Endothelial cell of hepatic sinusoid (primary cell): ENCODE data around the gene ATG4B.
"Not testable (repeated sequence)": the region's sequence is repeated elsewhere in the genome, so short reads cannot be mapped to it uniquely, and the experiment has no call there.

ENCODE experiments used
- in situ Hi-C: cut with HindIII; loops from 2 replicates; pipeline ENCODE4 v1.10.0; 2017; ENCODE audit warnings: low sequenced_read_pairs

ATG4B gene

DNA sequence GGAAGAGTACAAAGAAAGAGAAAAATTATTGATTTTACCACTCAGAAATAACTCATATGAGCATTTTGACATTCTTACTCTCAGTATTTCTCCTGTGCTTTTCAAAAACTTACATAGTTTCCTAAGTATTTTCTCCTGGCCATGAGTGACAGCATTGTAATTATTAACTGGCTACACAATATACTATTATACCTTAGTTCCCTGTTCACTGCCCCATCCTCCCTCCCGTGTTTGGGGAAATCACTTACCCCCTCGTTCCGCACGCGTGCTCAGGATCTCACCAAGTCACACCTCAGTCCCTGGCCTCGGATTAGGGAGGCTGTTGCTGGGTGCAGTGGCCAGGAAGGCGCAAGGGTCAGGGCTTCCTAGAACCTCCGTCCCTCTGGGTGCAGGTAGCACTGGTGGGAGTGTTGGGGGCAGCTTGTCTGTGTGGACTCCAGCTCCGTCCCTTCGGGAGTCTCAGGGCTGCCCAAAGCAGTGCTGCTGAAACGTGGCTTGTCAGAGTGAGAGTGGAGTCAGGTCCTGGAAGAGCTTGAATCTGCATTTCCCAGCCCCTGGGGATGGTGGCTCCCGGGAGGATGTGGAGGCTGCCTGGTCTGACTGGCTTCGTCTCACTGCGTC is 23.2 kb downstream of the ATG4B start:
- in situ Hi-C loops, result no loop called here

DNA sequence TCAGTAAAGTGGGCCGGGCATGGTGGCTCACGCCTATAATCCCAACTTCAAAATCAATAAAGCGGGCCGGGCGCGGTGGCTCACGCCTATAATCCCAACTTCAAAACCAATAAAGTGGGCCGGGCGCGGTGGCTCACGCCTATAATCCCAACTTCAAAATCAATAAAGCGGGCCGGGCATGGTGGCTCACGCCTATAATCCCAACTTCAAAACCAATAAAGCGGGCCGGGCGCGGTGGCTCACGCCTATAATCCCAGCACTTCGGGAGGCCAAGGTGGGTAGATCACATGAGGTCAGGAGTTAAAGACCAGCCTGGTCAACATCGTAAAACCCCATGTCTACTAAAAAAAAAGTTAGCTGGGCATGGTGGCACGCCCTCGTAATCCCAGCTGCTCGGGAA is 25.2 kb downstream of the ATG4B start:
- in situ Hi-C loops, result not testable (repeated sequence)

DNA sequence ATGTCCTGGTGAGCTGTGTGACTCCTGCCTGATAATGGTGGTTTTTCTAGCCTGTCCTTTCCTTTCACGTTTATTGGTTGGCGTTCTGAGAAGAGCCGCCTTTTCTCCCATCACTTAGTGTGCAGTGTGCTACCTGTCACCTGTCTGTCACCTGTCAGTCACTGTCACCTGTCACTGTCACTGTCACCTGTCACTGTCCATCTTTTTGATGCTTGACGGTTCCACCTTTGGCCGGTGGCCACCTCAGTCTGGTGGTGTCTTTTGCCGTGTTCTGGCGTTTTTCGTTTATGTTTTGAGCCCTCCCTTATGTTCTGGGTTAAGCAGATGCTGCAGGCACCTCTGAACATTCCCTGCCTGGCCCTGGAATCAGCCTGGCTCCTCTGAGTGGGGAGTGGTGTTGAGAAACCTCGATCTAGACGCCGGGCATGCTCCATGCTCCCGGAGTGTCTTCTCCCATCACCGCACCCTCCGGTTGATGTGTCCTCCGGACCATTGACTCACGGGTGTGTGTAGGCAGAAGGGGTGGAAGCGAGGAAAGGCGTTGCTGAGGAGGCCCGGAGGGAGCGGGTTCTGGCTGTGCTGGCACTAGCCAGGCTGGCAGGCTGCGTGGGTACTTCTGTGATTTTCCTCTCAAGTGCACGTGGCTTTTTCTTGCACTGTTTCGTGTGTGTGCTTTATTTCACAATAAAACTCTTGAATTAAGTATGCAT is 28.4 kb downstream of the ATG4B start:
- in situ Hi-C loops, result loop anchor here (5.0 kb wide), 1 partner anchor 56 kb away; no protein-coding TSS in a partner anchor

DNA sequence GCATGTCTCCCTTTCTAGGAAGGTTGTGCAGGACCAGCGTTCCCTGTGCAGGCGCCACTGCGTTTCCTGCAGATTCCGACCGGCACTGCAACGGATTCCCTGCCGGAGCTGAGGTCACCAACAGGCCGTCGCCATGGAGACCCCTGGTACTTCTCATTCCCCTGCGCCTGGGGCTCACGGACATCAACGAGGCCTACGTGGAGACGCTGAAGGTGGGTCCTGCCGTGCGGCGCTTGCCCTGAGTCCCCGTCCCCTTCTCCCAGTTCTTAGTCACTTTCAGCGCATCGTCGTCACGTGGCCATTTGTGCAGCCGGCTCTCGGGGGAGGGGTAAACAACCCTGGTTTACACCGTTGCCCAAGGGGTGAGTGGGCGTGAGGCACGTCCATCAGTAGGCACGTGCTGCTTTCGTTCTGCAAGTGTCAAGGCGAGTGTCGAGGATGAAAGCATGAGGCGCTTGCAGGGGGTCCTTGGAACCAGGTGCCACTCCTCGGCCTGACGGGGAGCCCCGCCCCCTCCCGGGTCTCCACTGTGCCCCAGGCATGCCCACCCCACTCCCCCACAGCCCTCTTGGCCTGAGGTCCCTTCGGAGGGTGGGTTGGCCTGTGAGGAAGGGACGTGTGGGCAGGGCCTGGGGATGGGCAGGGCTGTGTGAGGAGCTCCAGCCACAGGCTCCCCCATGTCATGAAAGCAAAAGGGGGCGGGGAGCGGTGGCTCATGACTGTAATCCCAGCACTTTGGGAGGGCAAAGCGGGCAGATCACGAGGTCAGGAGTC is 29.3 kb downstream of the ATG4B start:
- in situ Hi-C loops, result loop anchor here (5.0 kb wide), 1 partner anchor 55 kb away; no protein-coding TSS in a partner anchor

DNA sequence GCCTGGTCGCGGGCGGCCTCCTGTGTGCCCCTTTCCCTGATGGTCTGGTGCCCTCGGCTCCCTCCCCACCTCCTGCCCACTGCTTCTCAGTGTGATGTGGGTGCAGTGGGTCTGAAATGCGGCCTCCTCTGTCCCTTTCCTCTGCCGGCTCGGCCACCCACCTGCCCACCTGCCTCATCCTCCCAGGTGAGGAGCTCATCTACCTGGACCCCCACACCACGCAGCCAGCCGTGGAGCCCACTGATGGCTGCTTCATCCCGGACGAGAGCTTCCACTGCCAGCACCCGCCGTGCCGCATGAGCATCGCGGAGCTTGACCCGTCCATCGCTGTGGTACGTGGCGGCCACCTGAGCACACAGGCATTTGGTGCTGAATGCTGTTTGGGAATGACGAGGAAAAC is 30.9 kb downstream of the ATG4B start:
- in situ Hi-C loops, result loop anchor here (5.0 kb wide), 1 partner anchor 54 kb away; no protein-coding TSS in a partner anchor

DNA sequence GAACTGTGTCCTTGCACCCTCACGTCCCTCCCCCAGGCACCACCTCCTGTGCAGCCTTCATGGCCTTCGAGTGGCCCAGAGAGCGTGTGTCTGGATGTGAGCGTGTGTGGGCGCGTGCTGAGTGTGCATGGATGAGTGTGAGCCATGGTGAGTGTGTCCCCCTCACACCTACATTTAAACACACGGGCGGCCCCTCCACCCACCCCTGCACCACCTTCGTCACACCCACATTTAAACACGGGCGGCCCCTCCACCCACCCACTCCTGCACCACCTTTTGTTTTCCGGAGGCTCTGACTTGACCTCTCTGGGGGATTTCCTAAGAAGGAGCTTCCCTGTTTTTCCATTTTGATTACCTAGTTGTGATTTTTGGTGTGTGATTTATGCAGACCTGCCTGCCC is 31.3 kb downstream of the ATG4B start:
- in situ Hi-C loops, result loop anchor here (5.0 kb wide), 1 partner anchor 53 kb away; no protein-coding TSS in a partner anchor

DNA sequence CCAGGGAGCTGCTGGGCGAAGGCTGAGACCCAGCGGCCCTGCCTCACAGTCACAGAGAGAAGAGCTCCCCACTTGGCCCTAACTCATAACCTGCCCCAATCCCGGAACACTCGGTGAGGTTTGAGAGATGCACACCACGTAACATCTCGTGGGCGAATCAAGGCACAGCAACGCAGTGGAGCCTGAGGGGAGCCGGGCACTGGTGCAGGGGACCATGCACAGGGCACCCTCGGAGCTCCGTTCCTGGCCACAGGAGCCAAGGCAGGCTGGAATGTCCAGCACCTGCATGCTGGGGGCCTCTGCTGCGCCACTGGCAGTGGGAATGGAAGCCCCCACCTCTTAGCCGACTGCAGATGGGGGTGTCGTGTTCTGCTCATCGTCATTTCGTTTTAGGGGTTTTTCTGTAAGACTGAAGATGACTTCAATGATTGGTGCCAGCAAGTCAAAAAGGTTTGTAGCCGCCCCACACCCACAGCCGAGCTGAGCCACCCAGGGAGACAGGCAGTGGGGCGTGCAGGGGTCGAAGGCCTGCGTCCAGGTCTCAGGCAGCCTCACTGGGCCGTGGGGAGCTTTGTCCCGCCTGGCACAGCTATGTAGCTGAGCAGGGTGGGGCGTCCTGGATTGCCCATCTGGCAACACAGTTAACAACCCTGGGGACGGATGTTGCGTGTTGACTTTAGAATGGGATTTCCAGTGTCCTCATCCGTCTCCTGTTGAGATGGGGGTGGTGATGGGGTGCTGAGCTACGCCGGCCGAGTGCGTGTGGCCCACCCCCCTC is 33.0 kb downstream of the ATG4B start:
- in situ Hi-C loops, result loop anchor here (5.0 kb wide), 1 partner anchor 63 kb away; no protein-coding TSS in a partner anchor

DNA sequence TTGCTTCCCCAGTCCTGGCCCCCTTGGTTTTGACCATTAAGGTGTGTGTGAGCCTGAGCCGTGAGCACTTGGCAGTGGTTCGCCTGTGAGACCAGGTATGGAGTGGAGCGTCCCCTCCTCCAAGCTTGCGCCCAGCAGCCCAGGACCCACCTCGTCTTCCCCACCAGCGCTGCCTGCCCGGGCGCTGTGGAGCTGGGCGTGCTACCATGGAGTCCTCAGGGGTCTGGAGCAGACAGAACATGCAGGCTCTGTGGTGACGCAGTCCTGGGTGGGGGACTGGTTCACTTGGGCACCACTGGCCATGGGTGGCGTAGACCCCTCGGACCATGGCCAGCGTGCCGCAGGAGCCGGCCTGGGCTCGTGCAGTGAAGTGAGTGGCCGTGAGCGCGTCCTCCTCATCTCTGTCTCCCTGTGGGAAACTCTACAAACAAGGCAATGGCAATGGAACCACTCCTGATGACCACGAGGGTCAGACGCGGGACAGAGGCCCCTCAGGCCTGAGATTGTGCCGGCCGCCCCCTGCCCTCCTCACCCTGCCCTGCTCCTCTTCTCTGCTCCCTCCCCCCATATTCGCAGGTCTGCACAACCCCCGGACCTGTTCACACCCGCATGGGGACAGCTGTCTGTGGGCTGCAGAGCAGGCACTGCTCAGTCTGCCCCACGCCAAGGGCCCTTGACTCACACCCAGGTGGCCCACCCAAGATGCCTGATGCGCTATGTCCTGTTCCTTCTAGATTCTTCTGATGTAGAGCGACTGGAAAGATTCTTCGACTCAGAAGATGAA is 34.2 kb downstream of the ATG4B start:
- in situ Hi-C loops, result loop anchor here (5.0 kb wide), 1 partner anchor 64 kb away; no protein-coding TSS in a partner anchor

DNA sequence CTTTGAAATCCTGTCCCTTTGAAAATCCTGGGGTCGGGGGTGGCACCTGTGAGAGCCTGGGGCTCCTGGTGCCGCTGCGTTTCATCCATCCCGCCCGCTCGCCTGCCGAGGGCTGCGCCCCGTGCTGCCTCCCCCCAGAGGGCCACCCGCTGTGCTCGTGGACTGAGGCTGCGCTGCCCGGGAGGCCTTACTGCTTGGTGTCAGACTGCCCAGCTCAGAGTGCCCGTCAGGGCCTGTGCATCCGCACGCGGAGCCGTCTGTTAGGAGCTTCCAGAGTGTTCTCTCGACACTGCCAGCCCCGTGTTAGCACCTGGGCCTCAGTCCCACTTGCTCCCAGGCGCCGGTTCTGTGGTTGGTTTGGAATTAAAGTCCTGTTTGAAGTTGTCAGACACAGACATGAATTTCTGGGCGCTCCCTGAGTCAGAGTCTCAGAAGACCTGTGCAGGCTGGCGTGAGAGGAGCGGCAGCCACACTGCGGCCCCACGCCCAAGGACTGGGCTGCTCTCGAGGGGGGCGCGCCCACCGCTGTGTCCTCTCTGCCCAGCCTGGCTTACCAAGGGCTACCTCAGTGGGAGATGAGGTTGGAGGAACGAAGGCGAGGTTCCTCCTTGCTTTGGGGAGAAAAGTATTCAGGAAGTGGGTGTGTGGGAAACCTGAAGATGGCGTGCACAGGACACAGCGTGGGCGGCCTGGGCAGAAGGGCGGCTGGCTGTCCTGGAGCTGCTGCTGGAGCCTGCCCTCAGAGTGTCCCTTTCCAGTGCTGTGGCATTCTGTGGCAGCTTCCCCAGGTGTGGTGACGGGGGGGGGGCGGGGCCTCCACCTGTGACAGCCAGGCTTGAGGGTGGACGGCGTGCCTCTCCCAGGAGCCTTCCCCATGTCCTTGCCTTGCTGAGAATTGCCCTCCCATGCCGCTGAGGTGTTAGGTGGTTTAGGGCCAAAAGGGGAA is 35.0 kb downstream of the ATG4B start:
- in situ Hi-C loops, result loop anchor here (5.0 kb wide), 1 partner anchor 65 kb away; no protein-coding TSS in a partner anchor

DNA sequence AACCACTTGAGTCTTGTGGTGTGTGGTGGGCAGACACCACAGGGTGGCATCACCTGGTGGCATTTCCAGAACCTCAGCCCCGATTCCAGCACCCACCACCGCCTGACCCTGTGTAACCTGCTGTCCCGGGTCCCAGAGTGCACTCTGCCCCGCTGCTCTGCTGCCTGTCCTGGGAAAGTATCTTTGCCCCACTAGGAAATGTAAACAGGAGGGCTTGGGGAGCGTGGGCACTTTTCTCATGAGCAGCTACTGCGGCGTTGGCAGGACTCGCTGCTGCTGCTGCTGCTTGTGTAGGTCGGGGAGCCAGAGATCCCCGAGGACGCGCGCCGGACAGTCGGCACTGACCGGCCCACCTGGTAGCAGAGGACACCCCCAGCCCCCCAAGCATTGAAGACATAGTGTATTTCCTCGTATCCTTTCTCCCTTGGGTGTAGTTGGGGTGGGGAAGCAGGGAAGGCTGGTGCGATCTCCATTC is 35.7 kb downstream of the ATG4B start:
- in situ Hi-C loops, result loop anchor here (5.0 kb wide), 1 partner anchor 66 kb away; no protein-coding TSS in a partner anchor

DNA sequence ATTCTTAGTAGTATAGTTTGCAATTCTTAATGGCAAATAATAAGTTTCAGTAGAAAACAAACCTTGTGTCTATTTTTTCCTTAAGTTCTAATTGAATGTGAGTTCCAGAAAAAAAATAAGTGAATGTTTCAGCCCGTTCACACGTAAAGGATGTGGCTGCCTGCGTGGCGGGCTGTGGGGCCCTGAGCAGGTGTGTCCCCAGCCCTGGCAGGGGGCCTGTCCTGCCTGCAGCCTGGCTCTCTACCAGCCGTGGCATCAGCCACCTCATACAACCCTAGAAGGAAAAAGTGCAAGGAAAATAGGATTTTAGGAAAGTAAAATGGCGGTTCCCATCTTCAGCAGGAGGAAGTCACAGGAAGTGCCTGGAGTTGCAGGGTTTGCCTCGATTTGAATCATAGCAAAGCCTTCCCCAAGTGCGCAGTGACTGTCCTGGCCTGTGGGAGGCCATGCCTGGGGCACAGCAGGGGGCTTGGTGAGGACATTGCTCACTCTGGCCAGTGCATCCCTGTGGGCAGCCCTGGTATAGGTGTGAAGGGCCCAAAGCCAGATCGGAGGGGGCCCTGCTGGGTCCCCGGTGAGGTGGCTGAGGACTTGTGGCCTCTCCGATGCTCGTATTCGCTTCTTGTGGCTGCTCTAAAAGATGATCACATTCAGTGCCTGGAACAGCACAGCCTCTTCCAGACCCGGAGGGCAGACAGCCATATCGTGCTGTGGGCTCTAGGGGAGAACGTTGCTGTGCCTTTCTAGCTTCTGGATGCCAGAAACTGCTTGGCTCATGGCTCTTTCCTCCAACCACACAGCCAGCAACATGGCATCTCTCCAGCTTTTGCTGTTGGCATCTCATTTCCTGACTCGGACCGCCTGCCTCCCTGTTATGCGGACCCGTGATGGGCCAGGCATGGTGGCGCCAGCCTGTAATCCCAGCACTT is 36.6 kb downstream of the ATG4B start:
- in situ Hi-C loops, result loop anchor here (5.0 kb wide), 1 partner anchor 67 kb away; no protein-coding TSS in a partner anchor

DNA sequence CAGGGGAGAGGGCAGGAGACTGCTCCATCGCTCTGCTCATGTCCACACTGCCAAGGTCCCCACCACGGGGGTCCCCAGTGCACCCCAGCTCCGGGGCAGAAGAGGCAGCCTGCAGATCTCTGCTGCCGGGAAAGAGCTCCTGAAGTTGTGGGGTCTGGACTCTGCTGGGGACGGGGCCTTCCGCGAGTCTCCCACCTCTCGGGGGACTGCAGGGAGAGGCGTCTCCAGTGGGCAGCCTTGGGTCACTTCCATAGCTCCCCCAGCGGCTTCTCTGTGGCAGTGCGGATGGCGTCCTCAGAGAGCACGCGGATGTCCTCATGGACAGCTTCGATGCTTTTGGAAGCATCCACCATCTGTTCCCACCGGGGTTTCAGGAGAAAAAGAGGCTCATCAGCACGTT is 38.4 kb downstream of the ATG4B start:
- in situ Hi-C loops, result no loop called here

DNA sequence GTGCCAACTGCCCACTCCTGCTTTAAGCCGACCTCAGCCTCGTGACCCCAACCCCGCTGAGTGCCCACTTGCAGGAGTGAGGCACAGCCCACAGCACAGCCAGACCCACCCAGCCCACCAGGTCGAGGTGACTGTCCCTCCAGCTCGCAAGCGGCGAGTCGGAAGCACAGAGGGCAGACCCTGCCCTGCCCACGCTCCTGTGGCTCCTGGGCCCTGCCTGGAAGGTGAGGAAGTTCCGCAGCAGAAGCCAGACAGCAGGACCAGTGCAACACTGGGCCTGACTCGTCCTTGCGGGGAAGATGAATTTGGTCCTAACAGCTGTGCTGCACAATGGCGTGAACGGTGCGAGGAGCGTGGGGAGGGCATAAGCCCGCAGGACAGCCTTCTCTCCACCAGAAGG is 39.2 kb downstream of the ATG4B start:
- in situ Hi-C loops, result no loop called here

DNA sequence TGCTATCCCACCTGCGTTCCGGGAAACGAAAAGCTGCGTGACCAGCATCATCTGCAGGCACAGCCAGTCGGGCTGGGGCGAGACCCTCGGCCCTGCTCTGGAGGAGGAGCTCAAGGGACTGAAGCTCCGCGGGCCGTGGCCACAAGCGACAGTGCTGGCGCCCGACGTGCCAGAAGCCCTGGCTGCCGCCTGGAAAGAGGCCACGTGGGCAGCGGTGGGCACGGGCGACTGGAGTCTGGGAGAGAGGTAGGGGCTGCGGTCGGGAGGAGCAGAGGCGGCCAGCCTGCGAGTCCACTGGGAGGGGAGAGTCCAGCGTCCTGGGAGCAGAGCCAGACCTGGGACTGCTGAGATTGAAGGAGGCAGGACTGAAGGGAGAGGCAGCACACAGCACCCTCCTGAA is 39.9 kb downstream of the ATG4B start:
- in situ Hi-C loops, result no loop called here

DNA sequence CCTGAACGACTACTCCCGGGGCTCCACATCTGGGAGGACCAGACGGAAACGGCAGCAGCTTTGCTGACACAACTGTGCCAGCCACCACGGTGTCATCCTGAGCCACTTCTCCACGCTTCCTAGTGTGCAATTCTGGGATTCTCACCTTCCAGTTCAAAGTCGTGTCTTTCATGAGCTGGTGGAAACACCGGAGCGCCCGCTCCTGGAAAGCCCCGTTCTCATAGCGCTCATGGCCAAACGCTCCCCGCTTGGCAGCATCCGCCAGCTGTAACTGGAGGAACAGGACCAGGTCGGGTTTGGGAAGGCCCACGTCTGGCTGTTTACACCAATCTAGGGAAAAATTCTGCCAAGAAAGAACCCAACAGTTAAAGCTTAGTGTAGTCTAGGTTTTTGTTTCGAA is 40.8 kb downstream of the ATG4B start:
- in situ Hi-C loops, result no loop called here

DNA sequence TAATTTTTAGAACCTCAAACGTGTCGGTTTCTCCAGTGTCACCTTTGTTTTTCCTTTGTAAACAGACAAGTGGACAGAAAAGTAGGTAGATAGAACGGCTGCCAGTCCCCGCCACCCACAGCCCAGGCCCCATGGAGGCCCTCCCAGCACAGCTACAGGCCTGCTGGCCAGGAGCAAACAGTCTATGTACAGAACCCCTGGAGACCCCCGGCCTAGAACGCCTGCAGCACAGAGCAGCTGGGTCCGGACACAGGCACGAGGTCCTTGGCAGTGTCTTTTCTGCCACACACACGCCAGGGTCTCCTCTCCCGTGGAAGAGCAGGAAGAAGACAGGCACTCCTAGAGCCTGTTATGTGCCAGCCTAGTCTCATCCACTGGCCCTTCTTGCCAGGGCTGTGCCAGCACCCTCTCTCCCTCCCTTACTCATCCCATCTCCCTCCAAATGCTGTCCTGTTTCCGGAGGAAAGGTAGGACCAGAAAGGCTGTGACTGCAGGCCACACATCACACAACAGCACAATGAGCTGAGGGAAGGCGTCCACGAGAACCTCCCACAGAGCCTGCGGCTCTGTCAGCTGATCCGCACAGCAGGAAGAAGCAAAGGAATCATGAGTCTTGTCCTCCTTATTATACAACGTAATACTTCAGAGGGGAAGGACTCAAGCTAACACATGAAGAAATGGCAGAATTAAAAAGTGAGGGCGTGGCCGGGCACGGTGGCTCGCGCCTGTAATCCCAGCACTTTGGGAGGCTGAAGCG is 41.5 kb downstream of the ATG4B start:
- in situ Hi-C loops, result no loop called here

DNA sequence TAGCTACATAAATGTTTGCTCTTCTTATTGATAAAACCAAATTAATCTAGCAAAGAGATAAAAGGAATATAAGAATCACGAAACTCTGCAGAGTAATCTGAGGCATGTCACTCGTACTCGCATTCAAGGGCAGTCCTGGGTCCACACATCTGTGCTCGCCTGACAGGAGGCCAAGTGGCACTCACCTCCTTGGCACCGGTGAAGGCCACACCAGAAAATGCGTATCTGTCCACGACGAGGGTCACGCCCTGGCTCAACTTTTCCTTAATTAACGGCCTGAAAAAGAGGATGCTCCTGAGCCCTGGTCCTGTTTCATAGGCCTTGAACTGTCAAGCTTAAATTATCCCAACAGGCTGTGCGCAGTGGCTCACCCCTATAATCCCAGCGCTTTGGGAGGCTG is 42.6 kb downstream of the ATG4B start:
- in situ Hi-C loops, result no loop called here
